Liver (tissue), 3 donors: ENCODE results near the gene PIK3CG.

Experiments used
- EGR1 ChIP-seq, 2 donors: IDR thresholded peaks; 2 replicates each; pipeline ENCODE4 v1.6.1; 2016 to 2018; ENCODE audit warnings: antibody characterized with exemption in 2 of 2, low read depth in 2 of 2
- FOXA1 ChIP-seq: IDR thresholded peaks from 2 replicates; pipeline ENCODE4 v1.6.1; 2016; ENCODE audit warnings: antibody characterized with exemption
- FOXA2 ChIP-seq: IDR thresholded peaks from 2 replicates; pipeline ENCODE4 v1.6.1; 2016; ENCODE audit warnings: antibody characterized with exemption
- JUND ChIP-seq, 2 donors: IDR thresholded peaks; 2 replicates each; pipeline ENCODE4 v1.6.1; 2016; ENCODE audit warnings: antibody characterized with exemption in 2 of 2
- NR2F2 ChIP-seq: IDR thresholded peaks from 2 replicates; pipeline ENCODE4 v1.6.1; 2016; ENCODE audit warnings: antibody characterized with exemption
- SP1 ChIP-seq: IDR thresholded peaks from 2 replicates; pipeline ENCODE4 v1.6.1; 2018; ENCODE audit warnings: antibody characterized with exemption, mild to moderate bottlenecking
- TAF1 ChIP-seq: conservative IDR thresholded peaks from 2 replicates; pipeline ENCODE4 v1.6.1; 2016; ENCODE audit warnings: antibody characterized with exemption, mild to moderate bottlenecking
- YY1 ChIP-seq: IDR thresholded peaks from 2 replicates; pipeline ENCODE4 v1.6.1; 2016; ENCODE audit warnings: antibody characterized with exemption, mild to moderate bottlenecking
- TF ChIP-seq, protein P1 (sequence below): fragments of 150-350 bp; IDR thresholded peaks from 2 replicates; pipeline ENCODE4 v1.5.1; 2017; ENCODE audit warnings: improper control_type of control experiment, low read depth, low read length; ENCODE audit not compliant: missing input control
- TF ChIP-seq, protein P2 (sequence below): IDR thresholded peaks from 2 replicates; pipeline ENCODE4 v1.6.1; 2016; ENCODE audit warnings: antibody characterized with exemption
- TF ChIP-seq, protein P3 (sequence below): IDR thresholded peaks from 2 replicates; pipeline ENCODE4 v1.6.1; 2016; ENCODE audit warnings: antibody characterized with exemption, mild to moderate bottlenecking
- TF ChIP-seq, protein P4 (sequence below): IDR thresholded peaks from 2 replicates; pipeline ENCODE4 v1.6.1; 2016; ENCODE audit warnings: antibody characterized with exemption
- donor health status: healthy.
- donor health status: healthy.

DNA sequence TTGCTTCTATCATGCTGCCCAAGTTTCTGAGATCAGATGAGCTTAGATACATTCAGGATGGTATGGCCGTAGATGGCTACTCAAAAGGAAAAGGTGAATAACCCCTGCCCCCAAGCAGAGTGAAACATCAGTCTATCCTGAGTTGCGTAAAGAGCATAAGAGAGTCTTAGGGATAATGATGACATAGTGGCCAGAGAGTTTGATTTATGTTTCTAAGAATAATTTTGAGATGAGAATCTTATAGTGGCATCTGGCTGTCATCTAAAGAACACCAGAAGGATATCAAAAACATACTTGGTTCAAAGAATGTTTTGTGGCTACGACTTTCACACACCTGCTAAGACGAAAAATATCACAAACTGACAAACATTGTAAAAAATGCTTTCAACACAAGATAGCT lies 20.6 kb downstream of the PIK3CG start:
- TF ChIP-seq, protein P1, sequence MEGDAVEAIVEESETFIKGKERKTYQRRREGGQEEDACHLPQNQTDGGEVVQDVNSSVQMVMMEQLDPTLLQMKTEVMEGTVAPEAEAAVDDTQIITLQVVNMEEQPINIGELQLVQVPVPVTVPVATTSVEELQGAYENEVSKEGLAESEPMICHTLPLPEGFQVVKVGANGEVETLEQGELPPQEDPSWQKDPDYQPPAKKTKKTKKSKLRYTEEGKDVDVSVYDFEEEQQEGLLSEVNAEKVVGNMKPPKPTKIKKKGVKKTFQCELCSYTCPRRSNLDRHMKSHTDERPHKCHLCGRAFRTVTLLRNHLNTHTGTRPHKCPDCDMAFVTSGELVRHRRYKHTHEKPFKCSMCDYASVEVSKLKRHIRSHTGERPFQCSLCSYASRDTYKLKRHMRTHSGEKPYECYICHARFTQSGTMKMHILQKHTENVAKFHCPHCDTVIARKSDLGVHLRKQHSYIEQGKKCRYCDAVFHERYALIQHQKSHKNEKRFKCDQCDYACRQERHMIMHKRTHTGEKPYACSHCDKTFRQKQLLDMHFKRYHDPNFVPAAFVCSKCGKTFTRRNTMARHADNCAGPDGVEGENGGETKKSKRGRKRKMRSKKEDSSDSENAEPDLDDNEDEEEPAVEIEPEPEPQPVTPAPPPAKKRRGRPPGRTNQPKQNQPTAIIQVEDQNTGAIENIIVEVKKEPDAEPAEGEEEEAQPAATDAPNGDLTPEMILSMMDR: no peak
- TF ChIP-seq SP1 (no peak), EGR1 (IDR thresholded peaks at IDR 0.05; ENCODE audit: low read depth in 2 of 2) (no peak), JUND (IDR thresholded peaks at IDR 0.05) (no peak), TAF1 (no peak), FOXA2 (no peak), NR2F2 (no peak), FOXA1 (no peak), YY1 (no peak)
- TF ChIP-seq, protein P2, sequence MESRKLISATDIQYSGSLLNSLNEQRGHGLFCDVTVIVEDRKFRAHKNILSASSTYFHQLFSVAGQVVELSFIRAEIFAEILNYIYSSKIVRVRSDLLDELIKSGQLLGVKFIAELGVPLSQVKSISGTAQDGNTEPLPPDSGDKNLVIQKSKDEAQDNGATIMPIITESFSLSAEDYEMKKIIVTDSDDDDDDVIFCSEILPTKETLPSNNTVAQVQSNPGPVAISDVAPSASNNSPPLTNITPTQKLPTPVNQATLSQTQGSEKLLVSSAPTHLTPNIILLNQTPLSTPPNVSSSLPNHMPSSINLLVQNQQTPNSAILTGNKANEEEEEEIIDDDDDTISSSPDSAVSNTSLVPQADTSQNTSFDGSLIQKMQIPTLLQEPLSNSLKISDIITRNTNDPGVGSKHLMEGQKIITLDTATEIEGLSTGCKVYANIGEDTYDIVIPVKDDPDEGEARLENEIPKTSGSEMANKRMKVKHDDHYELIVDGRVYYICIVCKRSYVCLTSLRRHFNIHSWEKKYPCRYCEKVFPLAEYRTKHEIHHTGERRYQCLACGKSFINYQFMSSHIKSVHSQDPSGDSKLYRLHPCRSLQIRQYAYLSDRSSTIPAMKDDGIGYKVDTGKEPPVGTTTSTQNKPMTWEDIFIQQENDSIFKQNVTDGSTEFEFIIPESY: no peak
- TF ChIP-seq, protein P3, sequence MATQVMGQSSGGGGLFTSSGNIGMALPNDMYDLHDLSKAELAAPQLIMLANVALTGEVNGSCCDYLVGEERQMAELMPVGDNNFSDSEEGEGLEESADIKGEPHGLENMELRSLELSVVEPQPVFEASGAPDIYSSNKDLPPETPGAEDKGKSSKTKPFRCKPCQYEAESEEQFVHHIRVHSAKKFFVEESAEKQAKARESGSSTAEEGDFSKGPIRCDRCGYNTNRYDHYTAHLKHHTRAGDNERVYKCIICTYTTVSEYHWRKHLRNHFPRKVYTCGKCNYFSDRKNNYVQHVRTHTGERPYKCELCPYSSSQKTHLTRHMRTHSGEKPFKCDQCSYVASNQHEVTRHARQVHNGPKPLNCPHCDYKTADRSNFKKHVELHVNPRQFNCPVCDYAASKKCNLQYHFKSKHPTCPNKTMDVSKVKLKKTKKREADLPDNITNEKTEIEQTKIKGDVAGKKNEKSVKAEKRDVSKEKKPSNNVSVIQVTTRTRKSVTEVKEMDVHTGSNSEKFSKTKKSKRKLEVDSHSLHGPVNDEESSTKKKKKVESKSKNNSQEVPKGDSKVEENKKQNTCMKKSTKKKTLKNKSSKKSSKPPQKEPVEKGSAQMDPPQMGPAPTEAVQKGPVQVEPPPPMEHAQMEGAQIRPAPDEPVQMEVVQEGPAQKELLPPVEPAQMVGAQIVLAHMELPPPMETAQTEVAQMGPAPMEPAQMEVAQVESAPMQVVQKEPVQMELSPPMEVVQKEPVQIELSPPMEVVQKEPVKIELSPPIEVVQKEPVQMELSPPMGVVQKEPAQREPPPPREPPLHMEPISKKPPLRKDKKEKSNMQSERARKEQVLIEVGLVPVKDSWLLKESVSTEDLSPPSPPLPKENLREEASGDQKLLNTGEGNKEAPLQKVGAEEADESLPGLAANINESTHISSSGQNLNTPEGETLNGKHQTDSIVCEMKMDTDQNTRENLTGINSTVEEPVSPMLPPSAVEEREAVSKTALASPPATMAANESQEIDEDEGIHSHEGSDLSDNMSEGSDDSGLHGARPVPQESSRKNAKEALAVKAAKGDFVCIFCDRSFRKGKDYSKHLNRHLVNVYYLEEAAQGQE: no peak
- TF ChIP-seq, protein P4, sequence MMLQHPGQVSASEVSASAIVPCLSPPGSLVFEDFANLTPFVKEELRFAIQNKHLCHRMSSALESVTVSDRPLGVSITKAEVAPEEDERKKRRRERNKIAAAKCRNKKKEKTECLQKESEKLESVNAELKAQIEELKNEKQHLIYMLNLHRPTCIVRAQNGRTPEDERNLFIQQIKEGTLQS: no peak
